AG09309 (cell line): ENCODE measurements around the gene AMPD3.

Source experiments
- DNase-seq: peaks from one replicate; pipeline ENCODE4 v3.0.0-alpha.2; 2010; ENCODE audit warnings: low read depth
- H3K4me3 ChIP-seq: 2 replicates; pipeline ENCODE4 v1.5.1; 2011; ENCODE audit warnings: mild to moderate bottlenecking, low read depth, low read length, moderate library complexity; ENCODE audit not compliant: control insufficient read depth
- CTCF ChIP-seq: IDR thresholded peaks from 2 replicates; pipeline ENCODE4 v1.5.1; 2011; ENCODE audit warnings: mild to moderate bottlenecking, low read depth, low read length, inconsistent platforms; ENCODE audit not compliant: insufficient read depth, control insufficient read depth; ENCODE audit errors: missing control alignments

AMPD3 gene

GRCh38 chr11:10450462-10451425, 4.3 kb upstream of the AMPD3 start:
- H3K4me3 ChIP-seq: peak overlapping the region; percentile 9; the same call in 1 of the 2 replicates
- no peak for TF ChIP-seq CTCF
- no peak for DNase-seq

- DNase-seq: no peak
- no peak for TF ChIP-seq CTCF
- H3K4me3 ChIP-seq: no peak overlapping the region
Observed at GRCh38 chr11:10451426-10452116, 3.5 kb upstream of the AMPD3 start.

GRCh38 chr11:10452211-10452767, 2.8 kb upstream of the AMPD3 start:
- DNase-seq: no peak
- no peak for TF ChIP-seq CTCF
- H3K4me3 ChIP-seq: no peak overlapping the region

GRCh38 chr11:10453261-10453660, 1.8 kb upstream of the AMPD3 start:
- H3K4me3 ChIP-seq: no peak overlapping the region
- no peak for DNase-seq
- TF ChIP-seq CTCF: no peak

- no peak for DNase-seq
- TF ChIP-seq CTCF: no peak
- H3K4me3 ChIP-seq: peak overlapping the region; percentile 41
Observed at GRCh38 chr11:10455637-10456487, 798 bp downstream of the AMPD3 start.

- peak overlapping the region; percentile 41 for H3K4me3 ChIP-seq
- no peak for DNase-seq
- TF ChIP-seq CTCF: no peak
Observed at GRCh38 chr11:10456519-10456918, 1.5 kb downstream of the AMPD3 start.
